Activated CD8-positive, alpha-beta memory T cell treated with anti-CD3 and anti-CD28 coated beads, Interleukin-2, amount 10 ng/mL, durations not matched to agents 7 days and 5 days (primary cell): ENCODE measurements around the gene SLC26A11. TPM values are rescaled to one million over a fixed set of nuclear protein-coding genes. Genes with fewer than 3 reads are reported as not detected.
"Not testable (repeated sequence)": the region's sequence is repeated elsewhere in the genome, so short reads cannot be mapped to it uniquely, and the experiment has no call there.

ENCODE experiments used
- ATAC-seq: fragments of 150-1000 bp; cut with Tn5 transposase; one replicate; pipeline ENCODE4 v1.10.0; 2021; ENCODE audit warnings: moderate library complexity
- CTCF ChIA-PET: fragments of 350-600 bp; sonication (Branson Sonifier 250); formaldehyde crosslinking; loops from one replicate; lab custom pipeline; 2021; ENCODE audit warnings: antibody characterized with exemption; lab: Charles Lee
- DNase-seq: peaks from one replicate; pipeline ENCODE4 v3.0.0-alpha.2; 2020
- H3K27ac Mint-ChIP-seq: one replicate; pipeline ENCODE4 v1.8.0; 2021; ENCODE audit warnings: mild to moderate bottlenecking, mixed read lengths
- H3K27me3 Mint-ChIP-seq: one replicate; pipeline ENCODE4 v1.8.0; 2021; ENCODE audit warnings: mixed read lengths
- H3K36me3 Mint-ChIP-seq: one replicate; pipeline ENCODE4 v1.8.0; 2021; ENCODE audit warnings: mild to moderate bottlenecking, mixed read lengths
- H3K4me1 Mint-ChIP-seq: one replicate; pipeline ENCODE4 v1.8.0; 2021; ENCODE audit warnings: mixed read lengths
- H3K4me3 Mint-ChIP-seq: one replicate; pipeline ENCODE4 v1.8.0; 2021; ENCODE audit warnings: mild to moderate bottlenecking, moderate library complexity, mixed read lengths
- H3K9me3 Mint-ChIP-seq: one replicate; pipeline ENCODE4 v1.8.0; 2022; ENCODE audit warnings: low read depth, mixed read lengths
- total RNA-seq, 2 experiments: library from RNA; stranded (reverse); gene quantifications; one replicate each; pipeline ENCODE4 v1.2.3, GENCODE V29; 2021

SLC26A11 gene
- total RNA-seq, 2 experiments from 2014 or later: 4.3 to 8.6 TPM

GRCh38 chr17:80256034-80256350 is 35.8 kb downstream of the SLC26A11 start:
- CTCF ChIA-PET: interaction anchor here (1.0 to 5.7 kb wide), 4 partner anchors 9 to 154 kb away, joined by 3 to 50 read pairs (median 4); partner anchors contain the start of gene GAA
- H3K27me3 Mint-ChIP-seq: no peaks in the 10 kb centered on the region
- DNase-seq: no peak
- H3K4me3 Mint-ChIP-seq: no peak overlapping the region
- no peaks in the 10 kb centered on the region for H3K9me3 Mint-ChIP-seq
- peaks cover 1% of the 10 kb centered on the region for H3K36me3 Mint-ChIP-seq
- ATAC-seq: no peak
- peaks cover 79% of the 10 kb centered on the region for H3K4me1 Mint-ChIP-seq
- peak overlapping the region; percentile 98 for H3K27ac Mint-ChIP-seq

GRCh38 chr17:80257716-80258213 is 37.5 kb downstream of the SLC26A11 start:
- Mint-ChIP-seq H3K4me3 (no peak overlapping the region), H3K36me3 (peaks cover 3% of the 10 kb centered on the region), H3K27me3 (no peaks in the 10 kb centered on the region), H3K9me3 (no peaks in the 10 kb centered on the region), H3K4me1 (peaks cover 82% of the 10 kb centered on the region), H3K27ac (peak overlapping the region; percentile 95)
- CTCF ChIA-PET: interaction anchor here (0.9 to 1.4 kb wide), 3 partner anchors 61 to 156 kb away, joined by 4 read pairs; partner anchors contain the start of gene GAA
- no peak for ATAC-seq
- no peak for DNase-seq

GRCh38 chr17:80258296-80258695 is 38.1 kb downstream of the SLC26A11 start:
- not testable (repeated sequence) for DNase-seq, H3K9me3 Mint-ChIP-seq, H3K27me3 Mint-ChIP-seq, H3K36me3 Mint-ChIP-seq, ATAC-seq
- Mint-ChIP-seq H3K4me1 (peaks cover 81% of the 10 kb centered on the region), H3K27ac (peak overlapping the region; percentile 95), H3K4me3 (peak overlapping the region; percentile 81)
- CTCF ChIA-PET: interaction anchor here (0.9 to 1.4 kb wide), 3 partner anchors 62 to 156 kb away, joined by 4 read pairs; partner anchors contain the start of gene GAA

- H3K27ac Mint-ChIP-seq: peak overlapping the region; percentile 95
- peak; percentile 50 for DNase-seq
- H3K4me1 Mint-ChIP-seq: peaks cover 69% of the 10 kb centered on the region
- peak overlapping the region; percentile 81 for H3K4me3 Mint-ChIP-seq
- ATAC-seq: no peak
- CTCF ChIA-PET: interaction anchor here (0.9 to 1.3 kb wide), 2 partner anchors 156 to 158 kb away, joined by 3 read pairs; partner anchors contain the start of gene GAA
- no peaks in the 10 kb centered on the region for H3K9me3 Mint-ChIP-seq
- H3K27me3 Mint-ChIP-seq: no peaks in the 10 kb centered on the region
- H3K36me3 Mint-ChIP-seq: peaks cover 15% of the 10 kb centered on the region
Observed at GRCh38 chr17:80259457-80260068, 39.3 kb downstream of the SLC26A11 start.

GRCh38 chr17:80260069-80260535 is 39.9 kb downstream of the SLC26A11 start:
- DNase-seq (peak; percentile 83), ATAC-seq (peak; percentile 40)
- Mint-ChIP-seq H3K4me3 (peak overlapping the region; percentile 81), H3K36me3 (peaks cover 19% of the 10 kb centered on the region), H3K27ac (peak overlapping the region; percentile 95), H3K9me3 (no peaks in the 10 kb centered on the region), H3K27me3 (no peaks in the 10 kb centered on the region), H3K4me1 (peaks cover 64% of the 10 kb centered on the region)
- CTCF ChIA-PET: interaction anchor here (0.9 to 1.3 kb wide), 2 partner anchors 157 to 158 kb away, joined by 3 read pairs; partner anchors contain the start of gene GAA

DNA sequence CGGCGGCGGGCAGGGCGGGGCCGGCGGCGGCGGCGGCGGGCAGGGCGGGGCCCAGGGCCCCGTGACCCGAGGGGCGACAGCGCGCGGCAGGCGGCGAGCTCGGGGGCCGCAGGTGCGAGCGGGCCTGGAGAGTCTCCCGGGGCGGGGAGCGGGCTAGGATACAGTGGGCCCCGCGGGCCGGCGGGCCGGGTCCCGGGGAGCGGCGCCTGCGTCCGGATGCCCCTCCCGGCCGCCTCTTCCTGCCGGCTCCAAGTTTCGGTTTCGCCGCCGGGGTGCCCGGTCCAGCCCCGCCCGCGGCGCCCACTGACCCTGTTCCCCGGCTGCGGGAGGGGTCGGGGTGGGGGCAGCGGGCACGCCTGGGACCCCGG is 40.5 kb downstream of the SLC26A11 start, which contains the start of gene RNF213:
Gene RNF213, plus strand, starts transcription at position 62 of the 368 bp plus-strand sequence. CDS start 2,830 bp downstream, outside the sequence.
- H3K4me1 Mint-ChIP-seq: peaks cover 61% of the 10 kb centered on the region
- H3K36me3 Mint-ChIP-seq: peaks cover 26% of the 10 kb centered on the region
- DNase-seq (peak; percentile 77), ATAC-seq (peak; percentile 21)
- H3K27me3 Mint-ChIP-seq: no peaks in the 10 kb centered on the region
- CTCF ChIA-PET: no interaction called here
- no peaks in the 10 kb centered on the region for H3K9me3 Mint-ChIP-seq
- peak within 1 kb of the TSS; percentile 95 for H3K27ac Mint-ChIP-seq
- H3K4me3 Mint-ChIP-seq: peak within 1 kb of the TSS; percentile 81

- H3K9me3 Mint-ChIP-seq: no peaks in the 10 kb centered on the region
- CTCF ChIA-PET: interaction anchor here (1.0 to 1.6 kb wide), 3 partner anchors 9 to 422 kb away, joined by 3 read pairs; partner anchors contain the start of genes CBX4 and GAA
- H3K27me3 Mint-ChIP-seq: no peaks in the 10 kb centered on the region
- peak; percentile 12 for ATAC-seq
- H3K27ac Mint-ChIP-seq: peak overlapping the region; percentile 91
- DNase-seq: peak; percentile 88
- H3K4me3 Mint-ChIP-seq: no peak overlapping the region
- H3K36me3 Mint-ChIP-seq: peaks cover 29% of the 10 kb centered on the region
- H3K4me1 Mint-ChIP-seq: peaks cover 59% of the 10 kb centered on the region
Observed at GRCh38 chr17:80261159-80261894, 41.1 kb downstream of the SLC26A11 start.

GRCh38 chr17:80261895-80262279 is 41.7 kb downstream of the SLC26A11 start:
- Mint-ChIP-seq H3K27me3 (no peaks in the 10 kb centered on the region), H3K4me1 (peaks cover 56% of the 10 kb centered on the region), H3K4me3 (no peak overlapping the region), H3K9me3 (no peaks in the 10 kb centered on the region), H3K27ac (peak overlapping the region; percentile 91), H3K36me3 (peaks cover 34% of the 10 kb centered on the region)
- DNase-seq: no peak
- no peak for ATAC-seq
- CTCF ChIA-PET: interaction anchor here (1.0 to 1.6 kb wide), 3 partner anchors 10 to 422 kb away, joined by 3 read pairs; partner anchors contain the start of genes CBX4 and GAA

GRCh38 chr17:80262291-80262690 is 42.1 kb downstream of the SLC26A11 start:
- CTCF ChIA-PET: interaction anchor here (1.0 to 1.6 kb wide), 3 partner anchors 10 to 423 kb away, joined by 3 read pairs; partner anchors contain the start of genes CBX4 and GAA
- no peaks in the 10 kb centered on the region for H3K9me3 Mint-ChIP-seq
- ATAC-seq (no peak), DNase-seq (no peak)
- peaks cover 37% of the 10 kb centered on the region for H3K36me3 Mint-ChIP-seq
- no peak overlapping the region for H3K4me3 Mint-ChIP-seq
- peaks cover 59% of the 10 kb centered on the region for H3K4me1 Mint-ChIP-seq
- H3K27me3 Mint-ChIP-seq: no peaks in the 10 kb centered on the region
- peak overlapping the region; percentile 91 for H3K27ac Mint-ChIP-seq

GRCh38 chr17:80262775-80263244 is 42.6 kb downstream of the SLC26A11 start:
- peaks cover 41% of the 10 kb centered on the region for H3K36me3 Mint-ChIP-seq
- H3K27me3 Mint-ChIP-seq: no peaks in the 10 kb centered on the region
- no peak for ATAC-seq
- peak overlapping the region; percentile 91 for H3K27ac Mint-ChIP-seq
- H3K9me3 Mint-ChIP-seq: no peaks in the 10 kb centered on the region
- DNase-seq: no peak
- H3K4me3 Mint-ChIP-seq: no peak overlapping the region
- CTCF ChIA-PET: interaction anchor here (1.0 to 1.6 kb wide), 3 partner anchors 11 to 423 kb away, joined by 3 to 4 read pairs (median 3); partner anchors contain the start of gene CBX4
- peaks cover 57% of the 10 kb centered on the region for H3K4me1 Mint-ChIP-seq

- H3K4me3 Mint-ChIP-seq: no peak overlapping the region
- H3K4me1 Mint-ChIP-seq: peaks cover 50% of the 10 kb centered on the region
- peaks cover 41% of the 10 kb centered on the region for H3K36me3 Mint-ChIP-seq
- peak; percentile 37 for ATAC-seq
- H3K27ac Mint-ChIP-seq: peak overlapping the region; percentile 91
- H3K27me3 Mint-ChIP-seq: no peaks in the 10 kb centered on the region
- peak; percentile 98 for DNase-seq
- CTCF ChIA-PET: interaction anchor here (1.3 to 1.6 kb wide), 2 partner anchors 12 to 162 kb away, joined by 4 read pairs; partner anchors contain the start of gene GAA
- no peaks in the 10 kb centered on the region for H3K9me3 Mint-ChIP-seq
Observed at GRCh38 chr17:80263253-80264204, 43.3 kb downstream of the SLC26A11 start.
